T-cell (primary cell): ENCODE measurements around the gene REEP3. TPM values are rescaled to one million over a fixed set of nuclear protein-coding genes. Genes with fewer than 3 reads are reported as not detected.
A peak's percentile ranks its signal among the peaks of the same experiment; 100 is the strongest.

Source experiments
- ATAC-seq, 4 experiments: fragments of 200-7000 bp in 3 of 4; fragments of 150-1000 bp in 1 of 4; cut with Tn5 transposase; replicated peaks in 1 of 4; 1 replicate in 3 of 4; 2 replicates in 1 of 4; pipeline ENCODE4 v1.10.0; 2021; ENCODE audit warnings: moderate library complexity in 3 of 4, mild to moderate bottlenecking in 2 of 4, moderate number of reproducible peaks in 1 of 4
- CTCF ChIA-PET, 2 donors: fragments of 300-600 bp; sonication (Branson Sonifier 250); formaldehyde crosslinking; loops; one replicate each; lab custom pipeline; 2022; ENCODE audit warnings: antibody characterized with exemption in 2 of 2; lab: Charles Lee
- POLR2A ChIA-PET, 2 donors: fragments of 300-600 bp; sonication (Branson Sonifier 250); formaldehyde crosslinking; loops; one replicate each; lab custom pipeline; 2022; ENCODE audit warnings: antibody characterized with exemption in 2 of 2; lab: Charles Lee
- DNase-seq, 35 experiments: peaks; one replicate each; pipeline versions ENCODE4 v3.0.0 to v3.0.0-alpha.2; 2013 to 2023
- H3K27ac ChIP-seq: one replicate; pipeline ENCODE4 v1.5.1; 2013; ENCODE audit warnings: low read length
- H3K27me3 ChIP-seq, 2 experiments: replicated peaks in 1 of 2; 1 replicate in 1 of 2; 2 replicates in 1 of 2; pipeline versions ENCODE4 v1.6.1 to v1.7.0; 2013; ENCODE audit warnings: low read length in 1 of 2, mixed read lengths in 1 of 2; ENCODE audit not compliant: control insufficient read depth in 2 of 2, insufficient read depth in 2 of 2; ENCODE audit errors: extremely low read depth in 1 of 2
- H3K36me3 ChIP-seq, 2 donors: 1 replicate in 1 of 2; 2 replicates in 1 of 2; pipeline versions ENCODE4 v1.6.1 to v1.7.0; 2013; ENCODE audit warnings: low read length in 1 of 2; ENCODE audit not compliant: control insufficient read depth in 2 of 2, insufficient read depth in 1 of 2; ENCODE audit errors: extremely low read depth in 1 of 2
- H3K4me1 ChIP-seq, 2 experiments: 1 replicate in 1 of 2; 2 replicates in 1 of 2; pipeline versions ENCODE4 v1.6.1 to v1.7.0; 2013; ENCODE audit warnings: low read length in 2 of 2, mixed read lengths in 1 of 2; ENCODE audit not compliant: insufficient read depth in 2 of 2, control insufficient read depth in 1 of 2; ENCODE audit errors: extremely low read depth in 1 of 2
- H3K4me3 ChIP-seq, 2 donors: 1 replicate in 1 of 2; 2 replicates in 1 of 2; pipeline versions ENCODE4 v1.5.1 to v1.7.0; 2013; ENCODE audit warnings: mild to moderate bottlenecking in 2 of 2, low read length in 1 of 2, moderate library complexity in 1 of 2; ENCODE audit not compliant: control insufficient read depth in 1 of 2; ENCODE audit errors: extremely low read depth in 1 of 2
- H3K9me3 ChIP-seq: 2 replicates; pipeline ENCODE4 v1.7.0; 2013
- H3K27ac Mint-ChIP-seq, 2 donors: one replicate each; pipeline ENCODE4 v1.8.0; 2020 to 2021; ENCODE audit warnings: mild to moderate bottlenecking in 2 of 2, mixed read lengths in 2 of 2
- H3K27me3 Mint-ChIP-seq, 2 donors: one replicate each; pipeline ENCODE4 v1.8.0; 2021 to 2022; ENCODE audit warnings: mixed read lengths in 2 of 2
- H3K36me3 Mint-ChIP-seq: one replicate; pipeline ENCODE4 v1.8.0; 2021; ENCODE audit warnings: mixed read lengths
- H3K4me1 Mint-ChIP-seq, 3 donors: one replicate each; pipeline ENCODE4 v1.8.0; 2020 to 2022; ENCODE audit warnings: mixed read lengths in 3 of 3, mild to moderate bottlenecking in 1 of 3
- H3K4me3 Mint-ChIP-seq, 3 donors: one replicate each; pipeline ENCODE4 v1.8.0; 2020 to 2022; ENCODE audit warnings: mild to moderate bottlenecking in 3 of 3, mixed read lengths in 3 of 3, moderate library complexity in 3 of 3
- H3K9me3 Mint-ChIP-seq, 3 donors: one replicate each; pipeline ENCODE4 v1.8.0; 2020 to 2022; ENCODE audit warnings: mixed read lengths in 3 of 3
- WGBS: methylation state at CpG from one replicate; pipeline ENCODE4 v1.1.5; 2013; ENCODE audit warnings: missing lambda C conversion rate; ENCODE audit not compliant: insufficient coverage; 5-methylcytosine and 5-hydroxymethylcytosine counted together
- total RNA-seq, 35 experiments: library from RNA in 6 of 35; stranded (reverse) in 6 of 35; fragments of 120-200 nt in 1 of 35; gene quantifications; one replicate each; pipeline versions ENCODE4 v1.2.1 to v1.2.4 and lab custom pipeline; 2013 to 2026

REEP3 gene
- total RNA-seq, 5 donors from 2014 or later (not counting 1 experiment from before 2014, with no cell fraction given), result 7.9 to 16.2 (median 9.9) TPM

- Mint-ChIP-seq H3K27ac (peak overlapping the region; percentile 49 to 82), H3K27me3 (no peaks in the 10 kb centered on the region), H3K4me1 (peaks cover 0 to 2% (median 0%) of the 10 kb centered on the region in 3 donors), H3K4me3 (no peak overlapping the region), H3K36me3 (peaks cover 12% of the 10 kb centered on the region), H3K9me3 (no peaks in the 10 kb centered on the region)
- no peak overlapping the region for H3K27ac ChIP-seq
- no peaks in the 10 kb centered on the region for H3K9me3 ChIP-seq
- H3K27me3 ChIP-seq, result no peaks in the 10 kb centered on the region
- H3K36me3 ChIP-seq, result peaks cover 0 to 2% of the 10 kb centered on the region in 2 donors
- H3K4me1 ChIP-seq, result no peaks in the 10 kb centered on the region
- ATAC-seq, result no peak
- POLR2A ChIA-PET, result no interaction called here
- CTCF ChIA-PET, result no interaction called here
- H3K4me3 ChIP-seq, result no peak overlapping the region
- no CpG with 5 or more reads among the region's 2 CpGs for WGBS
- DNase-seq, result no peak
These were observed 93.2 kb downstream of the REEP3 start for GRCh38 chr10:63614371-63614891.

DNA sequence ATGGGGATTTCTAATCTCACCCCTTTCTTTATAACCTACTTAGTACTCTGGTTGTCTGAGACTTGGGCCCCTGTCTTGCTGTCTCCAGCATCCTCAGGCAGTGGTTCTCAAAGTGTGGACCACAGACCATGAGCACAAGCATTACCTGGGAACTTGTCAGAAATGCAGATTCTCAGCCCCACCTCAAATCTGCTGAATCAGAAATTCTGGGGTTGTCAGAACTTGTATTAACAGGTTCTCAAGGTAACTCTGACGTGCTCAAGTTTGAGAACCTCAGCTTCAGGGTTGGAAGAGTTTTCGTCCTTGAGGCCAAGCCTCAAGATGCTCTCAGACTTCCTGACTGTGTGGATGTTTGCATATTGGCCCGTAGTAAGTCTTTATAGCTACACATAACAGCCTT lies 97.4 kb downstream of the REEP3 start:
- no peak overlapping the region for H3K27ac ChIP-seq
- H3K4me3 ChIP-seq, result no peak overlapping the region
- ChIA-PET POLR2A (no interaction called here), CTCF (interaction anchor here in 1 of 2 donors (0.7 kb wide), 1 partner anchor 30 kb away, joined by 3 read pairs; no protein-coding TSS in a partner anchor)
- peaks cover 21% of the 10 kb centered on the region for H3K36me3 Mint-ChIP-seq
- H3K27me3 ChIP-seq, result no peaks in the 10 kb centered on the region
- ATAC-seq (no peak), DNase-seq (no peak)
- peaks cover 0 to 2% of the 10 kb centered on the region in 2 donors for H3K36me3 ChIP-seq
- no peak overlapping the region for H3K4me3 Mint-ChIP-seq
- no peaks in the 10 kb centered on the region for H3K4me1 ChIP-seq
- H3K9me3 Mint-ChIP-seq, result no peaks in the 10 kb centered on the region
- no CpG with 5 or more reads among the region's 3 CpGs for WGBS
- no peaks in the 10 kb centered on the region for H3K4me1 Mint-ChIP-seq
- no peak overlapping the region for H3K27ac Mint-ChIP-seq
- H3K27me3 Mint-ChIP-seq, result no peaks in the 10 kb centered on the region
- H3K9me3 ChIP-seq, result no peaks in the 10 kb centered on the region

- no peak overlapping the region for H3K27ac Mint-ChIP-seq
- ChIA-PET POLR2A (interaction anchor here in 1 of 2 donors (0.6 to 0.7 kb wide), 2 partner anchors 30 to 356 kb away, joined by 8 to 9 read pairs; no protein-coding TSS in a partner anchor), CTCF (no interaction called here)
- no peak overlapping the region for H3K27ac ChIP-seq
- DNase-seq (no peak), ATAC-seq (no peak)
- no peak overlapping the region for H3K4me3 ChIP-seq
- WGBS, result 100% methylated on average over 5 of the region's 7 CpGs
- peaks cover 0 to 2% of the 10 kb centered on the region in 2 donors for H3K36me3 ChIP-seq
- no peaks in the 10 kb centered on the region for H3K4me1 ChIP-seq
- H3K4me1 Mint-ChIP-seq, result no peaks in the 10 kb centered on the region
- no peaks in the 10 kb centered on the region for H3K27me3 ChIP-seq
- no peaks in the 10 kb centered on the region for H3K27me3 Mint-ChIP-seq
- no peak overlapping the region for H3K4me3 Mint-ChIP-seq
- no peaks in the 10 kb centered on the region for H3K9me3 ChIP-seq
- no peaks in the 10 kb centered on the region for H3K9me3 Mint-ChIP-seq
- H3K36me3 Mint-ChIP-seq, result peaks cover 21% of the 10 kb centered on the region
These were observed 98.2 kb downstream of the REEP3 start for GRCh38 chr10:63619426-63619825.

GRCh38 chr10:63622097-63622496 lies 100.9 kb downstream of the REEP3 start:
- H3K9me3 Mint-ChIP-seq, result no peaks in the 10 kb centered on the region
- no peak for DNase-seq
- WGBS, result no CpG with 5 or more reads among the region's 2 CpGs
- H3K36me3 Mint-ChIP-seq, result peaks cover 14% of the 10 kb centered on the region
- H3K27ac Mint-ChIP-seq, result no peak overlapping the region
- POLR2A ChIA-PET, result no interaction called here
- Histone ChIP-seq H3K27me3 (no peaks in the 10 kb centered on the region), H3K4me3 (no peak overlapping the region), H3K27ac (no peak overlapping the region), H3K4me1 (no peaks in the 10 kb centered on the region), H3K36me3 (no peaks in the 10 kb centered on the region), H3K9me3 (no peaks in the 10 kb centered on the region)
- no peak overlapping the region for H3K4me3 Mint-ChIP-seq
- CTCF ChIA-PET, result interaction anchor here (0.7 to 1.2 kb wide), 4 partner anchors 9 to 468 kb away, joined by 3 to 4 read pairs (median 3); no protein-coding TSS in a partner anchor
- H3K4me1 Mint-ChIP-seq, result no peaks in the 10 kb centered on the region
- no peak for ATAC-seq
- H3K27me3 Mint-ChIP-seq, result no peaks in the 10 kb centered on the region

DNA sequence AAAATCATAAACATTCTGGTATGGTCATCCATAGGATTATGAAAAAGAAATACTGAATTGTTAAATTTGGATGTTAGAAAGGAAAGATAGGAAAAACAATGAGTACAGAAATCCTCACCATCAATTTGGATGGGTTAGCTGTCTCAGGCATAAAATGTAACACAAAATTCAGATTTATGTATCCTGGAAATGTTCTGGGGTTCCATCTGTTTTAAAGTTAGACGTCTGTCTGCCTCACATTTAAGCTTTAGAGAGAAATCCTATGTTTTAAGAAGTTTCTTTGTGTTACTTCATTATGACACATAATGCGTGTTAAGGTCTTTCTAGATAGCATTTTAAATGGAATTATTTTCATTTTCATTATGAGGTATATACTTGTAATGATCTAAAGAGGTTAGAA lies 103.5 kb downstream of the REEP3 start:
- ChIA-PET CTCF (no interaction called here), POLR2A (no interaction called here)
- Histone ChIP-seq H3K27me3 (no peaks in the 10 kb centered on the region), H3K4me1 (peaks cover 10 to 17% of the 10 kb centered on the region in 2 experiments), H3K36me3 (no peaks in the 10 kb centered on the region), H3K27ac (no peak overlapping the region), H3K9me3 (no peaks in the 10 kb centered on the region), H3K4me3 (no peak overlapping the region)
- H3K27me3 Mint-ChIP-seq, result no peaks in the 10 kb centered on the region
- WGBS, result no CpG with 5 or more reads among the region's 2 CpGs
- no peaks in the 10 kb centered on the region for H3K9me3 Mint-ChIP-seq
- no peak for DNase-seq
- H3K27ac Mint-ChIP-seq, result no peak overlapping the region
- H3K4me3 Mint-ChIP-seq, result no peak overlapping the region
- peaks cover 7% of the 10 kb centered on the region for H3K36me3 Mint-ChIP-seq
- ATAC-seq, result no peak
- H3K4me1 Mint-ChIP-seq, result peaks cover 19 to 25% (median 22%) of the 10 kb centered on the region in 3 donors

- peak overlapping the region in 1 of 3 donors; percentile 91 for H3K4me3 Mint-ChIP-seq
- H3K4me1 ChIP-seq, result peaks cover 19 to 24% of the 10 kb centered on the region in 2 experiments
- no peaks in the 10 kb centered on the region for H3K9me3 ChIP-seq
- H3K27ac Mint-ChIP-seq, result no peak overlapping the region
- no peaks in the 10 kb centered on the region for H3K27me3 ChIP-seq
- no peak overlapping the region for H3K27ac ChIP-seq
- H3K9me3 Mint-ChIP-seq, result no peaks in the 10 kb centered on the region
- DNase-seq (no peak), ATAC-seq (no peak)
- H3K4me1 Mint-ChIP-seq, result peaks cover 22 to 31% (median 25%) of the 10 kb centered on the region in 3 donors
- H3K27me3 Mint-ChIP-seq, result no peaks in the 10 kb centered on the region
- CTCF ChIA-PET, result interaction anchor here (0.6 to 6.3 kb wide), 10 partner anchors 10 to 493 kb away, joined by 3 to 98 read pairs (median 4); no protein-coding TSS in a partner anchor
- WGBS, result 96% methylated on average over 4 of the region's 8 CpGs
- POLR2A ChIA-PET, result interaction anchor here (0.6 kb wide), 2 partner anchors 13 to 332 kb away, joined by 3 to 5 read pairs; no protein-coding TSS in a partner anchor
- no peak overlapping the region for H3K4me3 ChIP-seq
- H3K36me3 ChIP-seq, result no peaks in the 10 kb centered on the region
- no peaks in the 10 kb centered on the region for H3K36me3 Mint-ChIP-seq
These were observed 106.2 kb downstream of the REEP3 start for GRCh38 chr10:63627396-63627795.
